Measurements from ENCODE around the gene RABAC1. TPM values are rescaled to one million over a fixed set of nuclear protein-coding genes. Genes with fewer than 3 reads are reported as not detected.

RABAC1 gene
- total RNA-seq, 2 experiments from 2014 or later = 96.0 to 102 TPM

GRCh38 chr19:41981724-41982123, 22.6 kb upstream of the RABAC1 start:
- Histone ChIP-seq H3K27ac (ENCODE audit: low read depth in 1 of 2, low read length in 2 of 2) (no peak overlapping the region), H3K36me3 (ENCODE audit: insufficient read depth, low read length) (no peaks in the 10 kb centered on the region), H3K9me3 (ENCODE audit: control insufficient read depth in 1 of 2, insufficient read depth in 1 of 2, low read length in 2 of 2) (no peaks in the 10 kb centered on the region), H3K4me1 (ENCODE audit: insufficient read depth, low read length) (no peaks in the 10 kb centered on the region), H3K27me3 (ENCODE audit: control insufficient read depth in 1 of 2, insufficient read depth in 2 of 2, low read length in 2 of 2) (no peaks in the 10 kb centered on the region), H3K4me3 (ENCODE audit: low read length) (no peak overlapping the region)
- POLR2A ChIA-PET = no interaction called here
- no peak overlapping the region for H3K4me3 Mint-ChIP-seq
- ATAC-seq (ENCODE audit: poor library complexity) = no peak
- no peak for TF ChIP-seq CTCF (IDR thresholded peaks at IDR 0.05)
- no peaks in the 10 kb centered on the region for H3K4me1 Mint-ChIP-seq (ENCODE audit: low read depth)
- no peaks in the 10 kb centered on the region for H3K27me3 Mint-ChIP-seq
- no peak overlapping the region for H3K27ac Mint-ChIP-seq
- CTCF ChIA-PET = no interaction called here
- H3K9me3 Mint-ChIP-seq = no peaks in the 10 kb centered on the region
- peaks cover 5% of the 10 kb centered on the region for H3K36me3 Mint-ChIP-seq (ENCODE audit: low read depth)
- DNase-seq = no peak
- intact Hi-C loops (cut with DNase I, micrococcal nuclease) = no loop called here

DNA sequence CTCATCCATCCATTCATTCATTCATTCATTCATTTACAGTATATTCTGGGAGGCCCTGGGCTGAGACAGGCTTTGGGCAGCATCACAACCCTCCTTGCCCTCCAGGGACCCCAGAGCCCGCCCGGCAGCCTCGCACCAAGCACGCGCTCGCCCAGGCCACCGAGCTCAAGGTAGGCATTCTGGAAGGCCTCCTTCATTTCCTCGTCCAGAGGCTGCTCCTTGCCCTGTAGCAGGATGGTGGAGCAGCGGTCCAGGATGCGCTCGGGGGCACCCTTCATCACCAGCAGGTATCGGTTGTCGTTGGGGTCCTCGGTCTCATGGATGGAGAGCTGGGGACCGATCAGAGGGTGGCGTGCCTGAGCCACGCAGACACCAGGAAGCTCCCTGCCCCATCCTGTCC, 19.3 kb upstream of the RABAC1 start:
- H3K36me3 Mint-ChIP-seq (ENCODE audit: low read depth) = no peaks in the 10 kb centered on the region
- no peaks in the 10 kb centered on the region for H3K4me1 Mint-ChIP-seq (ENCODE audit: low read depth)
- Histone ChIP-seq H3K4me1 (ENCODE audit: insufficient read depth, low read length) (no peaks in the 10 kb centered on the region), H3K36me3 (ENCODE audit: insufficient read depth, low read length) (no peaks in the 10 kb centered on the region), H3K27me3 (ENCODE audit: control insufficient read depth in 1 of 2, insufficient read depth in 2 of 2, low read length in 2 of 2) (no peaks in the 10 kb centered on the region), H3K27ac (ENCODE audit: low read depth in 1 of 2, low read length in 2 of 2) (no peak overlapping the region), H3K9me3 (ENCODE audit: control insufficient read depth in 1 of 2, insufficient read depth in 1 of 2, low read length in 2 of 2) (no peaks in the 10 kb centered on the region), H3K4me3 (ENCODE audit: low read length) (no peak overlapping the region)
- no peak overlapping the region for H3K4me3 Mint-ChIP-seq
- POLR2A ChIA-PET = no interaction called here
- no peaks in the 10 kb centered on the region for H3K27me3 Mint-ChIP-seq
- DNase-seq (no peak), ATAC-seq (ENCODE audit: poor library complexity) (no peak)
- CTCF ChIA-PET = no interaction called here
- H3K9me3 Mint-ChIP-seq = no peaks in the 10 kb centered on the region
- no peak overlapping the region for H3K27ac Mint-ChIP-seq
- no peak for TF ChIP-seq CTCF (IDR thresholded peaks at IDR 0.05)
- intact Hi-C loops (cut with DNase I, micrococcal nuclease) = no loop called here

DNA sequence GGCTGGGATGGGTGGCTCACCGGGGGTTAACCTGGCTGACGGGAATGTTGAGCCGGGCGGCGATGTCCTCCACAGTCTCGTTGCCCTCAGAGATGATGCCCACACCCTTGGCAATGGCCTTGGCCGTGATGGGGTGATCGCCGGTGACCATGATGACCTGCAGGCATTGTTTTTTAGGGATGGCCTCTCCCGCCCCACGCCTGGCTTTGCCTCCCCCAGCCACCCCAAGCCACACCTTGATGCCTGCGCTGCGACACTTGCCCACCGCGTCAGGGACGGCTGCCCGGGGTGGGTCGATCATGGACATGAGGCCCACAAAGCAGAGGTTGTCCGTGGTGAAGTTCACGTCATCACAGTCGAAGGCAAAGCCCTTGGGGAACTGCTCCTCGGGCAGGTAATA, 18.8 kb upstream of the RABAC1 start:
- no peak overlapping the region for H3K27ac Mint-ChIP-seq

More for the DNA sequence above, 18.8 kb upstream of the RABAC1 start:
- Mint-ChIP-seq H3K36me3 (ENCODE audit: low read depth) (no peaks in the 10 kb centered on the region), H3K4me1 (ENCODE audit: low read depth) (no peaks in the 10 kb centered on the region), H3K4me3 (no peak overlapping the region), H3K9me3 (no peaks in the 10 kb centered on the region), H3K27me3 (no peaks in the 10 kb centered on the region)
- H3K27ac ChIP-seq (ENCODE audit: low read depth in 1 of 2, low read length in 2 of 2) = no peak overlapping the region
- DNase-seq = no peak
- no peaks in the 10 kb centered on the region for H3K4me1 ChIP-seq (ENCODE audit: insufficient read depth, low read length)
- no peak for ATAC-seq (ENCODE audit: poor library complexity)
- intact Hi-C loops (cut with DNase I, micrococcal nuclease) = no loop called here
- no peak overlapping the region for H3K4me3 ChIP-seq (ENCODE audit: low read length)
- H3K27me3 ChIP-seq (ENCODE audit: control insufficient read depth in 1 of 2, insufficient read depth in 2 of 2, low read length in 2 of 2) = no peaks in the 10 kb centered on the region
- TF ChIP-seq CTCF (IDR thresholded peaks at IDR 0.05) = no peak
- ChIA-PET POLR2A (no interaction called here), CTCF (no interaction called here)
- H3K36me3 ChIP-seq (ENCODE audit: insufficient read depth, low read length) = no peaks in the 10 kb centered on the region
- no peaks in the 10 kb centered on the region for H3K9me3 ChIP-seq (ENCODE audit: control insufficient read depth in 1 of 2, insufficient read depth in 1 of 2, low read length in 2 of 2)
